Subcutaneous adipose tissue (tissue), 4 donors: ENCODE measurements around the gene BIRC2. TPM values are rescaled to one million over a fixed set of nuclear protein-coding genes. Genes with fewer than 3 reads are reported as not detected.

Experiments
- total RNA-seq, 4 donors: library from RNA; depleted of rRNA; stranded (reverse); fragments of >200 nt; gene quantifications; one replicate each; pipeline ENCODE4 v1.1.0, GENCODE V29; 2016
- TF ChIP-seq, protein P1 (sequence below): fragments of 450-650 bp; IDR thresholded peaks from one replicate; pipeline ENCODE4 v1.5.1; 2016; ENCODE audit warnings: low read depth, mild to moderate bottlenecking, control low read depth, antibody characterized with exemption, moderate library complexity

The BIRC2 gene
- total RNA-seq, 4 donors from 2014 or later, result 41.6 to 91.8 (median 55.4) TPM

DNA sequence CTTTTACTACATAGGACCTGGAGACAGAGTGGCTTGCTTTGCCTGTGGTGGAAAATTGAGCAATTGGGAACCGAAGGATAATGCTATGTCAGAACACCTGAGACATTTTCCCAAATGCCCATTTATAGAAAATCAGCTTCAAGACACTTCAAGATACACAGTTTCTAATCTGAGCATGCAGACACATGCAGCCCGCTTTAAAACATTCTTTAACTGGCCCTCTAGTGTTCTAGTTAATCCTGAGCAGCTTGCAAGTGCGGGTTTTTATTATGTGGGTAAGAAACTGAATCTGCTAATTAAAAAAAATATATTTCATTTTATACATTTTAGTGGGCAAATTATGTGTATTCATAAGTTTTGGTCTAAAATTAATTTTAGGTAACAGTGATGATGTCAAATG lies 21.9 kb upstream of the BIRC2 start:
- TF ChIP-seq, protein P1, sequence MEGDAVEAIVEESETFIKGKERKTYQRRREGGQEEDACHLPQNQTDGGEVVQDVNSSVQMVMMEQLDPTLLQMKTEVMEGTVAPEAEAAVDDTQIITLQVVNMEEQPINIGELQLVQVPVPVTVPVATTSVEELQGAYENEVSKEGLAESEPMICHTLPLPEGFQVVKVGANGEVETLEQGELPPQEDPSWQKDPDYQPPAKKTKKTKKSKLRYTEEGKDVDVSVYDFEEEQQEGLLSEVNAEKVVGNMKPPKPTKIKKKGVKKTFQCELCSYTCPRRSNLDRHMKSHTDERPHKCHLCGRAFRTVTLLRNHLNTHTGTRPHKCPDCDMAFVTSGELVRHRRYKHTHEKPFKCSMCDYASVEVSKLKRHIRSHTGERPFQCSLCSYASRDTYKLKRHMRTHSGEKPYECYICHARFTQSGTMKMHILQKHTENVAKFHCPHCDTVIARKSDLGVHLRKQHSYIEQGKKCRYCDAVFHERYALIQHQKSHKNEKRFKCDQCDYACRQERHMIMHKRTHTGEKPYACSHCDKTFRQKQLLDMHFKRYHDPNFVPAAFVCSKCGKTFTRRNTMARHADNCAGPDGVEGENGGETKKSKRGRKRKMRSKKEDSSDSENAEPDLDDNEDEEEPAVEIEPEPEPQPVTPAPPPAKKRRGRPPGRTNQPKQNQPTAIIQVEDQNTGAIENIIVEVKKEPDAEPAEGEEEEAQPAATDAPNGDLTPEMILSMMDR, result no peak

DNA sequence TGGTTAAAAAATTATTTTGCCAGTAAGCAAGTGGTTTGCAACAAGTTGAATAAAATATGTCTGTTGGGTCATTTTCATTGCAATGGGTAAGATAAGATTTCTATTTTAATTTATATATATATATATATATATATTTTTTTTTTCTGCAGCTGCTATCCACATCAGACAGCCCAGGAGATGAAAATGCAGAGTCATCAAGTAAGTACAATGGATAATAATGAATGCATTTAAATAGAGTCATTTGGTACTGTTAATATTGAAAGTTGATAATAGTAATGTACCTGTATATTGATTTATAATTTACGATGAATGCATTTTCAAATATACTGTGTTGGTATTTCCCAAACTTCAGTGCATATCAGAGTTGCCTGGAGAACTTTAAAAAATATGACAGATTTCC lies 18.3 kb upstream of the BIRC2 start:
- TF ChIP-seq, protein P1, result no peak

DNA sequence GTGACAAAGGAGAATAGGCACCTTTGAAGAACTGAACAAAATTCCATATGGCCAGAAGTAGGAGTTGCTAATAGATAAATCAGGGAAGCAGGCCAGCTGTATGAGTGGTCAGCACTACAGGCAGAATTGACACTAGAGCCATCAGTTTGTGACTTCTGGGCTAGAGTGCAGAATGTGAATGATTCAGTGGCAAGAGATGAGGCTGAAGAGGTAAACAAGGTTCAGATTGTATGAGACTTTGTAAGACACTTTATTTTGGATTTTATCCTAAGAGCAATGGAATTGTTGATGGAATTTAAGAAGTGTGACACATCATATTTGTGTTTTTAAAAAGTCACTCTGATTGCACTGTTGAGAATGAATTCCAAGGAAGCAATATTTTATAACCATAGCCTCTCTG lies 16.8 kb upstream of the BIRC2 start:
- TF ChIP-seq, protein P1, result no peak

DNA sequence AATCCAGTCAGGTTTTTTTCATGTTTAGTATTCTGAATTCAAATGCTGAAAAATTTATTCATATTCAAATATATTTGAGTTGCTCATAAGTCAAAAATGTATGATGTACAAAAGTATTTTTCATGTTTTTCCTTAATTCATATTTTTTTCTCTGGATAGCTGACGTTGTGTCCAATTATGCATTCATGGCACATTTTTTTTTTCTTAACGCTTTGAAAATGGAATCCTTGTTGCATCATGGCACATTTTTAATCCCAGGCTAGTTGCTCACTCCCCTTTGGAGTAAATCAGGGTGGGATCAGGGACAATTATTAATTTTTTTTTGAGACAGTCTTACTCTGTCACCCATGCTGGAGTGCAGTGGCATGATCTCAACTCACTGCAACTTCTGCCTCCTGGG lies 15.7 kb upstream of the BIRC2 start:
- TF ChIP-seq, protein P1, result no peak

DNA sequence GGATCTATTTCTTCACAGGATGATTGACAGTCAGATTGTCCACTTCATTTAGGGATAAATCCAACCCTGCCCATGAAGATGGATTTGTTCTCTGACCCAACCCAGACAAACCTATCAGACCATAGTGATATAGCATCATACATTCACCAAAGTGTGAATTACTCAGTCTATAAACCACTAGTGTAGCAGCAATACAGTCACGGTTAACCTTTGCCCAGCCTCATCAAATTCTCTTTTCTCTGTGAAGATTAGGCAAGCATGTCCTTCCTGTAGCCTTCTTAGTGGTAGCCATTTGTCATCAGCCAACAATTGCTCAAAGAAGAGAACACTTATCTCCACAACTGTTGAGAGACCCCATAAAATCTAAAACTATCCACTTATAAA lies 14.4 kb upstream of the BIRC2 start:
- TF ChIP-seq, protein P1, result no peak

DNA sequence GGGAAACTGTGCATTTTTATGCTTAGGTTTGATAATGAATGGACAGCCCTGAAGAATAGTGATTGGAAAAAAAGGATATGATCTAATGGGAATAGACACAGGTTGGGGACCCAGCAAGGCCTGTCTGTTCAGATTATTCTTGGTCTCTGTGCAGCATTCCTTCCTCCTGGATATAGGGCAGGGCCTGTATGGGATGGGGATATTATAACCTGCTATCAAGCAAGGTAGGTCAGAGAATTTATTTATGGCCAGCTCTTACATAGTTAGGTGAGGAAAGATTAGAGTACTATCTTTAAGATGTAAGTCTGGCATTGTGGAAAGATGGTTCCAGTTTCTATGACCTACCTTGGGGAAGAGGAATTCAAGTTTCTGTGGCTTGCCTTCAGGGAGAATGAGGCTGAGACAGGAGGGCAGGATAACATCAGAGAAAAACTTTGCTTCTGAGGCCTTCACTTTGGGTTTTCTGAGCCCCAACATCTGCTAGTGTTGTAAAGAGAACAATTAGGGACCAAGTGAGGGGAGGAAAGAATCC lies 8.5 kb upstream of the BIRC2 start:
- TF ChIP-seq, protein P1, result no peak

DNA sequence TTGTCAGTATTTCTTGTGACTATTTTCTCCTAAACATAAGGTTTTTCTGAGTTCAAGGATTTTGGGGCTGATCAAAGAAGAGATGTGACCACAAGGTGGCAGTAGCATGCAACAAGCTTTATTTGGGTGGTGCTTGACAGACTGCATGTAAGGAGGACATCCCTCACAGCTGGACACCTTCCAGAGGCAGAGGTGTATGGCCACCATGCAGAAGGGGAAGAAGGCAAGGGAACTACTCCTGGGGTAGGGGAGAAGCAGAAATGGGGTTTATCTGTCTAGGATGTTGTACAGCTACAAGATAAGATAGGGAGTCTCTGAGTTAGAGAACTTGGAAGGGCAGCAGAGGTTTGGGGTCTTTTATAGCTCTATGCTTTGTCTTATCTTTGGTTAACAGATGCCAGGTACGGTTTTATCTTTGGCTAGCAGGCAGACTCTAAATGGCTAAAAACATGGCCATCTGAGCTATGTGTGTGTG lies 5.1 kb upstream of the BIRC2 start:
- TF ChIP-seq, protein P1, result no peak

DNA sequence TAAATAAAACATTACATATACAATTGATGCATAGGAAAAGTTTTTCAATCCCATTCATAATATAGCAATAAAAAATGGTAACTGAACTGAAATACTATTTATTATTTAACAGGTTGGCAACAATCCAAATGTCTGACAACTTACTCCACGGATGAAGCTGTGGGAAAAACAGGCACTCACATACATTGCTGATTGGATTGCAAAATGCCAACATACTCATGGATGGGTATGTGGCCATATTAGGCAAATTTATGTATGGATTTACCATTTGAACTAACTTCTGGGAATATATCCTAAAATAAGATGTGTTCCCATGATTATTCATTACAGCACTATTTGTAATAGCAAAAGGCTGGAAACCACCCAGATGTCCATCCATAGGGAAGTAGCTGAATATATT lies 3.2 kb upstream of the BIRC2 start:
- TF ChIP-seq, protein P1, result no peak
